Measurements from ENCODE around the gene SMKR1.
"Not testable (repeated sequence)": the region's sequence is repeated elsewhere in the genome, so short reads cannot be mapped to it uniquely, and the experiment has no call there.

Gene SMKR1

GRCh38 chr7:129501760-129502707, at the start of gene SMKR1:
Gene SMKR1 (plus strand): TSS chr7:129502531. CDS start chr7:129502825, 294 bp downstream.
- peak; percentile 56 for DNase-seq

DNA sequence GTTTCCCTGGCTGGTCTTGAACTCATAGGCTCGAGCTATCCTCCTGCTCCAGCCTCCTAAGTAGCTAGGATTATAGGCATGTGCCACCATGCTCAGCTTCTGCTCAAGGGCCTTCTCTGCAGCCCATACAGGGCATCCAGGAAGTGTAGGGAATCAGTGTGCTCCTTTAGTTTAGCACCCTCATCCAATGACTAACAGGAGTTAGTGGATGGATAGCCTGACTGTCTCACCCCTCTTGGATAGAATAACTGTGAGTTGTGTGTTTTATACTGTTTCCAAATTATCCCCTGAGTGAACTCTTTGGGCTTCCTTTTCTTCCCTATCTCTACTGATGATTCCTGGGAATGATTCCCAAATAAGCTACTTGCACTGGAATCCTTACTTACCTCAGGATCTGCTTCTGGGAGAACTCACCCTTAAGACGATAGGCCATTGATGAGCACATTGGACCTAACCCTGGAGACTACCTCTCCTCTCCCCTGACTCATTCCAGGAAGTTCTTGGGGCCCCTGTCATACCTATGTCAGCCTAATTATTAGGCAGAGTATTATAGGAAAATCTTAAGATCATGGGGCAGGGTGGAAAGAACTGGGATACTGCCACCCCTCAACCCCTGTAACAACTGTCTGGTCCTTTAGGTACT, 49.6 kb upstream of the SMKR1 start:
- DNase-seq = no peak

DNA sequence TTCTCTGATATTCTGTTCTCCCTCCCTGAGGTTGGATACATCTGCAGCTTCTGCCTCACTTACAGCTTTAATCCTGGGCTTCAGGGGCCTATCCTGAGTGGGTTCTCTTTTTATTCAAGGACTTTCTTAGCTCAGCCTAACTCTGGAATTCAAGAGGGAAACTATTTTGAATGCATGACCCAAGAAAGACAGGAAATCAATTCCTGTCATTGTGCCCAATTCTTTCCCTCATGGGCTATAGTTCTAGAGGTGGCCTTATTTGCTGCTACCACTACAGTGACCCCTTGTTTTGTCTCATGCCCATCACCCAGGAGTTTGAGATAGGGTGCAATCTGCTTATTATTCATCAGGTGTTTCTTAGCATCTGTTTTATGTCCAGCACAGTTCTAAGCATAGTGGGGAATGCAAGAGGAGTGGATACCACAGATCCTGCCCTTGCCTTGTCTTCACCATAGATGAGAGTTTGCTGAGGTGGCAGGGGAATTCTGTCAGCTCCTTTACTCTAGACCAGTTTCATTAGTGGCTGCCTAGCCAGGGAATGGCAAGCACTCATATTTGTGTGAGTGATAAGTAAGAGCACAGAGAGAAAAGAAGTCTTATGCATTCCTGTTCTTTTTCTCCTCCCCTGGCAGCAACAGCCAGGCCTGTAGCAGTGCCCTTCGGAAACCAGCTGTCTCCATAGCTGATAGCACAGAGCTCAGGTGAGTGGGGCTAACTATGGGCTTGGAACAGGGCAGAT, 48.7 kb upstream of the SMKR1 start:
- no peak for DNase-seq

DNA sequence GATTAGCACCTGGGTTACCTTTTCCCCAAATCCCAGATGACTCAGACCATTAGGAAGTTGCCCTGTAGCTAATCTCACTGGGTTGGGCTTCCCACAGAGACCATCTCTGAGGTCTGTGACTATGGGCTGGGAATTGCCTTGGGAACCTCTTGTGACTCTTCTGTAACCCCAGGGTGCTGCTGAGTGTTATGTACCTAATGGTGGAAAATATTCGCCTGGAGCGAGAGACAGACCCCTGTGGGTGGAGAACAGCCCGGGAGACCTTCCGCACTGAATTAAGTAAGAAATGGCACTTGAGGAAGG, 48.1 kb upstream of the SMKR1 start:
- DNase-seq = no peak

DNA sequence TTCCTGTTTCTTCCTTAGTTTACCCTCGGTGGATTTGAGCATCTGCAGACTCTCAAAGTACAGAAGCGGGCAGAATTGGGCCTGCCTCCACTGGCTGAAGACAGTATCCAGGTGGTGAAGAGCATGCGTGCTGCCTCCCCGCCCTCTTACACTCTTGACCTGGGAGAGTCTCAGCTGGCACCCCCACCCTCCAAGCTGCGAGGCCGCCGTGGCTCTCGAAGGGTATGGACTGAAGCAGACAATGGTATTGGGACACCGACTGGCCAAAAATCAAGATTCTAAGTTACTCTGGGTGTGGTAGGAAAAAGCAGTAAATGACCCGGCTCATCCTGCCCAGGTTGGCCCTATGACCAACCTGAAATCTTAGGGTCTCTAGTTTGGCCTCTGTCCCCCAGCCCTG, 45.9 kb upstream of the SMKR1 start:
- no peak for DNase-seq

- DNase-seq = no peak
Measured at GRCh38 chr7:129457101-129457500, 45.2 kb upstream of the SMKR1 start.

DNA sequence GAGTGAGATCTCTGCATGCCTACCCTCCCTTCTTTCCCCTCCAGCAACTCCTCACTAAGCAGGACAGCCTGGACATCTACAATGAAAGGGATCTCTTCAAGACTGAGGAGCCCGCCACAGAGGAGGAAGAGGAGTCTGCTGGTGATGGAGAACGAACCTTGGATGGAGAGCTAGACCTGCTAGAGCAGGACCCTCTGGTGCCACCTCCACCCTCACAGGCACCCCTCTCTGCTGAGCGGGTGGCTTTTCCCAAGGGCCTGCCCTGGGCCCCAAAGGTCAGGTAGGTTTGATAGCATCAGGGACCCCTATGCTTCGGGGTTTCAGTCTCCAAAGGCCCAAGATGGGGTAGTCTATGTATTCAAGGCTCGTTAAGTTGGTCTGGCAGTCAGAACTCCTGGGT, 44.2 kb upstream of the SMKR1 start:
- DNase-seq = no peak

DNA sequence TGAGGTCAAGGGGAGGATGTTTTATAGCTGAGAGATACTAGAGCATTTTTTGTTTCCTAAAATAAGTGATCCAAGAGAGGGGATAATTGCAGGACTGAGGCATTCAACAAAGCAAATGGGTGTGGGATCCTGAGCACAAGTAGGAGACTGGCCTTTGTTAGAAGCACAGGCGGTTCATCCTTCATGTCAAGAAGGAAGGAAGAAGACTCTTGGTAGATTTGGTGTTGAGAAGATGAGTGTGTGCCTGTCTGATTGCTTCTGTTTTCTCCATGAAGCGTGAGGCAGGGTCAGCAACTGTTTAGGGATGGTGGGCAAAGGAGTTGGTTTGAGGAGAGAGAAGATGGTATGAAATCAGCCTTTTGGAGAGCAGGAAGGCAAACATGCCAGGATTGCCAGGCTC, 40.5 kb upstream of the SMKR1 start:
- no peak for DNase-seq

DNA sequence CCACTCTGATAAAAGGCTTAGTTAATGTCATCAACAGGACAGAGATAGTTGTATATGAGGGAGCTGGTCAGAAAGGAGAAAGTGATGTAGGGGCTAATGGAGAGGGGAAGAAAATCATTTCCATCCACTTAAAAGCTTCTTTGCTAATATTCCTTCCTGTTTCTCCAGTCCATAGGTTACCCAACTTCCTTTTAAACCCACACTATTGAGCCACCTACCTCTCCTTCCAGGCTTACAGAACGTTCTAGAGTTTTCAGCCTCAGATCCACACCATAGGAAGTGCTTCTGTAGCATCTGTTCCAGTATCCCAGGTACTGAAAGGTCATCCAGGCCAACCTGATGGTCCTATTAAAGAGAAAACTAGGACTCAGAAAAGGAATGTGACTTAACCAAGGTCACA, 39.9 kb upstream of the SMKR1 start:
- no peak for DNase-seq

GRCh38 chr7:129464194-129464593, 38.1 kb upstream of the SMKR1 start:
- no peak for DNase-seq

DNA sequence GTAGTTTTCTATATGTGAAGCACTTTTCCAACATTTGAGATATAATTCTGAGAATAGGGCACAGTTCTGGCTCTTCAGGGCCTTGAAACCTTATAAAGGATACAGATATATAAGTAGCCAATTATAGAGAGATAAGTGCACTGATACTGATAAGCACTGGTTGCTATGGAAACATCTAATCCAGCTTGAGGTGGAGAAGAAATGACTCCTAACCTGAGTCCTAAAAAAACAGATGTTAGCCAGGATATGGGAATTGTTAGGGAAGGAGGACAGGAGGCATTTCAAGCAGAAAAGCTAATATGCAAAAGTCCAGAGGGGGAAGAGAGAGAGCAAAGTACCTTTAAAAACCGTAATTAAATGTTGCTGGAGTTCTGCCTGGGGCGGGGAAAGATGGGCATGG, 37.3 kb upstream of the SMKR1 start:
- no peak for DNase-seq

DNA sequence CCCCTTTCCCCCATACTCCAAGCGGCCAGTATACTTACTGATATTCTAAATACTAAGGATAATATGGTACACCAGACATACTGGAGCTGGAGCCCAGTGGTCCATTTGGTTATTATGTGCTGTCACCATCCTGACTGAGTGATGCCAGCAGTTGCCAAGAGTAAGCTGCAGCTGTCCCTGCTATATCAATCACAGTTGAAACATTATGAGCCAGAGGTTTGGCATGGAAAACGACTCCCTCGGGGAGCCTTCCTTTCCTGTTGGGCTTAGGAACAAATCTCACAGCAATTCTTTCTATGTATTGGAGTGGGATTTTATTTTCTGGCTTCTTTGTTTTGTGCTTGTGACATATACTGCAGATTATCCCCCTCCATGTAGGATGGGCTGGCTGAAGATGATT, 35.5 kb upstream of the SMKR1 start:
- DNase-seq = no peak

- DNase-seq = no peak
Measured at GRCh38 chr7:129468087-129468486, 34.2 kb upstream of the SMKR1 start.

DNA sequence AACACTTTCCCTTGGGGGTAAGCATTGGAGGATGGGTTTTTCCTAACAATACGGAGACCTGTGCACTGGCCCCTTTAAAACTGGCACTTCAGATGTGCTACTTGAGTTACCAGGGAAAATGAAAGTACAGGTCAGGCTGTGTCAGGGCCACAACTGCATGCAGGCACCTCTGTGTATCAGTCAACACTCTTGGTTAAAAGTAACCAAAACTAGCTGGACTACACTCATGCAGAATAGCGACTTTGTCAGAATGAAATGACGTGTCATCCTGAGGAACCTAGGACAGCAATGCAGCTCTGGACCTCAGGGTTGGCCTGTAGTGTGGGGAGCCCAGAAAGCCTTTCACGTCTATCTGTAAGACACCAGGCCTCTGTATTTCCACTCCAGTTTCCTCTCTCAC, 33.8 kb upstream of the SMKR1 start:
- no peak for DNase-seq

DNA sequence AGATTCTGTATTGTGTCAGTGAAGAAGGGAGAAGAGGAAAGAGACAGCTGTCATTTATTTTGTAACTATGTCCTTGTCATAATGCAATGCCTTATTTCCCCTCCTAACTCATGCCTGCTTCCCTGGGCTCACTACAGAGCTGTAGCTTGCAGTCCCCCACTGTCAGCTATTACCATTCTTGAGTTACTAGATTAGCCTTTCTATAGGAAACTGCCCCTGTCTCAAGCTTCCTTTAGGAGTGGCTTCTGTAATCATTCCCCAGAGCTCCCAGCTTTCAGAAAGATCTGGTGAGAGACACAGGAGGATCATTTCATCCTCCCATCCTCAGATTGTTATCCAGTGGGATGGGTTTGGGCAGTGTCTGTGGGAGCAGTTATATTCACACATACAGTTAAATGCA, 32.4 kb upstream of the SMKR1 start:
- no peak for DNase-seq

- DNase-seq = no peak
Measured at GRCh38 chr7:129470411-129470810, 31.9 kb upstream of the SMKR1 start.

DNA sequence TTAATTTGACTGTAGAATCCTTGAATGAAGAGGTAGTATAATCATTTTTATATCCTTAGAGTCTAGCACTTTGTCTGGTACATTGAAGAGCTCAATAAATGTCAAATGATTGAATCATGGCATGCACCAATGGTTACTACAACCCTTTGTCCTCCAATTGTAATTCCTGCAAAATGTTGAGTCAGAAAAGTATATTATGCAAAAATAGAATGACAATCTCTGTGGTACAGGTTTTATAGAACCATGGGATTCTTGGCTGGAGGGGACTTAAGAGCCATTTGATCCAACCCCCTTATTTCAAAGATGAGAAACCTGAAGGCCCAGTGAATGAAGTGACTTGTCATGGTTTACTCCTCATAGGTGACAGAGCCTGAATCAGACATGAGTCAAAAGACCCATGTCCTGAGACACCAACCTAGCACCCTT, 30.9 kb upstream of the SMKR1 start:
- DNase-seq = no peak

- not testable (repeated sequence) for DNase-seq
Measured at GRCh38 chr7:129475931-129476330, 26.4 kb upstream of the SMKR1 start.

- not testable (repeated sequence) for DNase-seq
Measured at GRCh38 chr7:129476398-129476797, 25.9 kb upstream of the SMKR1 start.

- DNase-seq = no peak
Measured at GRCh38 chr7:129479831-129480230, 22.5 kb upstream of the SMKR1 start.

DNA sequence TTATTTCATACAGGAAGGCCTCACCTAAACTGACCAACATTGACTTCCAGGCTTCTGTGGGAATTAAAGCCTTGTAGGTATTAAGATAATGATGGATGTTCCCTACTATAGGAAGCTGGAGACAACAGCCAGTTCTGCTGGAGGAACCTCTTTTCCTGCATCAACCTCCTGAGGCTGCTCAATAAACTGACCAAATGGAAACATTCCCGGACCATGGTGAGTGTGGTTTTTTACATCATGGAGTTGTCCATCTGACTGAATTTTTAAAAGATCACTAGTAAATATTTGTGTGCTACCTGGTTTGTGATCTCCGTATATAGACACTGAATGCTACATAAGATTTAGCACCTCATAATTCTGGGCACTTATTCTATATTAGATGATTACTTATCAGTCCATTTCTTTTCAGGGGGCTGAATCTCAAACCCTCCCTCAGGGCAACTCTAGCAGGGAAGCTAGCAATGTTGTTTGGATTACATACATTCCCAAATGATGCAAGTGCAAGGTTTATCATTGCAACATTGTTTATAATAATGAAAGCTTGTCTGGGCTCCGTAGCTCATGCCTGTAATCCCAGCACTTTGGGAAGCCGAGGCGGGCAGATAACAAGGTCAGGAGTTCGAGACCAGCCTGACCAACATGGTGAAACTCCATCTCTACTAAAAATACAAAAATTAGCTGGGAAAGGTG, 21.5 kb upstream of the SMKR1 start:
- no peak for DNase-seq

DNA sequence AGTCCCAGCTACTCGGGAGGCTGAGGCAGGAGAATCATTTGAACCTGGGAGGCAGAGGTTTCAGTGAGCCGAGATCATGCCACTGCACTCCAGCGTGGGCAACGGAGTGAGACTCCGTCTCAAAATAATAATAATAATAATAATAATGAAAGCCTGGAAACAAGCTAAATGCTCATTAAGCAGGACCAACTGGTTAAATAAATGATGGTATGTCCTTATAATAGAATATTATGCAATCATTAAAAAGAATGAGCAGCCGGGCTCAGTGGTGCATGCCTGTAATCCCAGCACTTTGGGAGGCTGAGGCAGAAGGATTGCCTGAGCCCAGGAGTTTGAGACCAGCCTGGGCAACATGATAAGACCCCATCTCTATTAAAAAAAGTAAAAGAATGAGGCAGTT, 21.0 kb upstream of the SMKR1 start:
- not testable (repeated sequence) for DNase-seq

- no peak for DNase-seq
Measured at GRCh38 chr7:129482781-129483180, 19.6 kb upstream of the SMKR1 start.

All from NCI-H510A (cell line).